ENCODE results near the gene MYO18B. TPM values are rescaled to one million over a fixed set of nuclear protein-coding genes. Genes with fewer than 3 reads are reported as not detected.

MYO18B gene
- total and polyA plus RNA-seq, 2 donors (not counting 1 experiment from before 2014, with no cell fraction given), result 0.15 TPM; not detected in 1

GRCh38 chr22:26002456-26002855, 260.5 kb downstream of the MYO18B start:
- no peak overlapping the region for H3K4me2 ChIP-seq (replicated peaks; ENCODE audit: low read depth, low read length, poor library complexity, severe bottlenecking)
- Mint-ChIP-seq H3K4me3 (no peak overlapping the region), H3K27me3 (peaks cover 3% of the 10 kb centered on the region), H3K4me1 (no peaks in the 10 kb centered on the region), H3K9me3 (ENCODE audit: insufficient read depth) (peaks cover 6% of the 10 kb centered on the region), H3K27ac (no peak overlapping the region)
- intact Hi-C loops (cut with micrococcal nuclease), result no loop called here
- POLR2A ChIA-PET, result no interaction called here
- no peak overlapping the region for H2AFZ ChIP-seq (ENCODE audit: insufficient read depth, low read depth, low read length, poor library complexity, severe bottlenecking)
- no peaks in the 10 kb centered on the region for H3K36me3 ChIP-seq (replicated peaks in 1 of 2; ENCODE audit: control extremely low read depth in 1 of 2, control insufficient read depth in 1 of 2, extremely low read depth in 1 of 2, insufficient read depth in 2 of 2, low read length in 1 of 2)
- peaks cover 0 to 2% (median 0%) of the 10 kb centered on the region in 4 experiments for H3K27me3 ChIP-seq (replicated peaks in 1 of 4; ENCODE audit: control extremely low read depth in 1 of 4, control insufficient read depth in 3 of 4, insufficient read depth in 4 of 4, low read length in 3 of 4)
- no peak for DNase-seq
- no peak for ATAC-seq (ENCODE audit: low read depth)
- TF ChIP-seq EZH2 (IDR thresholded peaks at IDR 0.05; ENCODE audit: borderline replicate concordance, insufficient read depth, low read depth, low read length, poor library complexity, severe bottlenecking), result no peak
- no peak for TF ChIP-seq CTCF (IDR thresholded peaks at IDR 0.05)
- H3K4me3 ChIP-seq (ENCODE audit: control extremely low read depth in 1 of 5, extremely low read depth in 1 of 5, insufficient read depth in 1 of 5, low read depth in 2 of 5, low read length in 4 of 5), result no peak overlapping the region
- H3K79me2 ChIP-seq (ENCODE audit: control insufficient read depth, insufficient read depth, low read length), result no peaks in the 10 kb centered on the region
- H3K9ac ChIP-seq (ENCODE audit: low read length), result no peak overlapping the region
- H3K4me1 ChIP-seq (ENCODE audit: control insufficient read depth in 2 of 2, insufficient read depth in 2 of 2, low read length in 2 of 2), result no peaks in the 10 kb centered on the region
- 82% methylated on average over 2 of the region's 2 CpGs for WGBS (ENCODE audit: insufficient coverage)
- peaks cover 0 to 8% (median 7%) of the 10 kb centered on the region in 3 donors for H3K9me3 ChIP-seq (ENCODE audit: control extremely low read depth in 1 of 3, control insufficient read depth in 2 of 3, insufficient read depth in 1 of 3, low read length in 2 of 3)
- CTCF ChIA-PET, result interaction anchor here (0.6 kb wide), 1 partner anchor 173 kb away, joined by 3 read pairs; no protein-coding TSS in a partner anchor
- no peaks in the 10 kb centered on the region for H4K20me1 ChIP-seq (ENCODE audit: control insufficient read depth, insufficient read depth, low read length, poor library complexity, severe bottlenecking)
- no peak overlapping the region for H3K27ac ChIP-seq (ENCODE audit: low read length in 2 of 2)

- H3K27me3 Mint-ChIP-seq, result peaks cover 16% of the 10 kb centered on the region
- no peaks in the 10 kb centered on the region for H4K20me1 ChIP-seq (ENCODE audit: control insufficient read depth, insufficient read depth, low read length, poor library complexity, severe bottlenecking)
- H3K9me3 Mint-ChIP-seq (ENCODE audit: insufficient read depth), result peaks cover 6% of the 10 kb centered on the region
- H3K27ac Mint-ChIP-seq, result no peak overlapping the region
- H3K79me2 ChIP-seq (ENCODE audit: control insufficient read depth, insufficient read depth, low read length), result no peaks in the 10 kb centered on the region
- H3K4me1 Mint-ChIP-seq, result no peaks in the 10 kb centered on the region
- intact Hi-C loops (cut with micrococcal nuclease), result no loop called here
- no peak overlapping the region for H3K4me3 Mint-ChIP-seq
- TF ChIP-seq EZH2 (IDR thresholded peaks at IDR 0.05; ENCODE audit: borderline replicate concordance, insufficient read depth, low read depth, low read length, poor library complexity, severe bottlenecking) (no peak), CTCF (IDR thresholded peaks at IDR 0.05) (no peak)
- no peaks in the 10 kb centered on the region for H3K4me1 ChIP-seq (ENCODE audit: control insufficient read depth in 2 of 2, insufficient read depth in 2 of 2, low read length in 2 of 2)
- ChIA-PET POLR2A (no interaction called here), CTCF (no interaction called here)
- no peak overlapping the region for H3K9ac ChIP-seq (ENCODE audit: low read length)
- peaks cover 0 to 2% (median 0%) of the 10 kb centered on the region in 4 experiments for H3K27me3 ChIP-seq (replicated peaks in 1 of 4; ENCODE audit: control extremely low read depth in 1 of 4, control insufficient read depth in 3 of 4, insufficient read depth in 4 of 4, low read length in 3 of 4)
- H3K4me3 ChIP-seq (ENCODE audit: control extremely low read depth in 1 of 5, extremely low read depth in 1 of 5, insufficient read depth in 1 of 5, low read depth in 2 of 5, low read length in 4 of 5), result no peak overlapping the region
- no peaks in the 10 kb centered on the region for H3K36me3 ChIP-seq (replicated peaks in 1 of 2; ENCODE audit: control extremely low read depth in 1 of 2, control insufficient read depth in 1 of 2, extremely low read depth in 1 of 2, insufficient read depth in 2 of 2, low read length in 1 of 2)
- no peak for ATAC-seq (ENCODE audit: low read depth)
- H3K9me3 ChIP-seq (ENCODE audit: control extremely low read depth in 1 of 3, control insufficient read depth in 2 of 3, insufficient read depth in 1 of 3, low read length in 2 of 3), result peaks cover 0 to 8% (median 7%) of the 10 kb centered on the region in 3 donors
- H3K4me2 ChIP-seq (replicated peaks; ENCODE audit: low read depth, low read length, poor library complexity, severe bottlenecking), result no peak overlapping the region
- no peak overlapping the region for H2AFZ ChIP-seq (ENCODE audit: insufficient read depth, low read depth, low read length, poor library complexity, severe bottlenecking)
- no peak for DNase-seq
- no peak overlapping the region for H3K27ac ChIP-seq (ENCODE audit: low read length in 2 of 2)
- 92% methylated on average over 3 of the region's 4 CpGs for WGBS (ENCODE audit: insufficient coverage)
These were observed 262.5 kb downstream of the MYO18B start for GRCh38 chr22:26004477-26004876.
